Adipose tissue (tissue), 3 donors: Measurements from ENCODE around the gene CADPS2. TPM values are rescaled to one million over a fixed set of nuclear protein-coding genes. Genes with fewer than 3 reads are reported as not detected.

ENCODE experiments used
- H3K27ac ChIP-seq: one replicate; pipeline ENCODE4 v1.5.1; 2013; ENCODE audit warnings: low read depth, low read length
- WGBS, 3 donors: extraction: QIAGEN DNeasy Blood & Tissue Kit; methylation state at CpG; one replicate each; pipeline ENCODE4 v1.1.7; 2013; 5-methylcytosine and 5-hydroxymethylcytosine counted together
- polyA plus RNA-seq, 3 donors: library from polyadenylated mRNA; stranded (reverse); fragments of 200-250 nt; gene quantifications; one replicate each; pipeline ENCODE4 v1.2.3, GENCODE V29; 2013
- donor health status: healthy with polysubstance abuse.
- donor health status: Bipolar disorder and iron deficiency.
- donor health status: healthy.

CADPS2 gene
- 10 to 100 TPM in 2 of 3 donors, 1 to 10 TPM in 1; 7.3 to 14.8 (median 11.5) TPM for polyA plus RNA-seq

- H3K27ac ChIP-seq = no peak within 1 kb of the TSS
- WGBS, 3 donors = 0 to 1% (median 1%) methylated on average over 65 to 73 of the region's 73 CpGs
Observed at GRCh38 chr7:122886357-122887081, at the start of gene CADPS2. Gene CADPS2 (minus strand): TSS chr7:122886460. CDS start chr7:122886337, 123 bp downstream.

DNA sequence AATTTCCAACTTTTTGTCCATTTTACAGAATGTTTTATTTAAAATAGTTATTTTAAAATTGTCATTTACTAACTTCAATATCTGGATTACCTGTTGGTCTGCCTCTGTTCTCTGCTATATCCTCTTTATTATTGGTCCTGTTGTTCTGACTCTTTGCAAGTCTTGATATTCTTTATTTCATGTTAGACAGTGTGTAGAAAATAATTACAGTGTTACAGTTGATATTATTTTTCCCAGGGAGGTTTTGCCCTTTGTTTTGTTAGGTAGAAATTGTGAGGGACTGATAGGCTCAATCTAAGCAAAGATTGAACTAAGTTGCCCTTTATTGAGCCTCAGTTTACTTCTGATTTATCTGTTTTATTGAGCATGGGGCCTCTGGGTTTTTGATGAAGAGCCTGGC is 49.4 kb upstream of the CADPS2 start:
- H3K27ac ChIP-seq = no peak overlapping the region

DNA sequence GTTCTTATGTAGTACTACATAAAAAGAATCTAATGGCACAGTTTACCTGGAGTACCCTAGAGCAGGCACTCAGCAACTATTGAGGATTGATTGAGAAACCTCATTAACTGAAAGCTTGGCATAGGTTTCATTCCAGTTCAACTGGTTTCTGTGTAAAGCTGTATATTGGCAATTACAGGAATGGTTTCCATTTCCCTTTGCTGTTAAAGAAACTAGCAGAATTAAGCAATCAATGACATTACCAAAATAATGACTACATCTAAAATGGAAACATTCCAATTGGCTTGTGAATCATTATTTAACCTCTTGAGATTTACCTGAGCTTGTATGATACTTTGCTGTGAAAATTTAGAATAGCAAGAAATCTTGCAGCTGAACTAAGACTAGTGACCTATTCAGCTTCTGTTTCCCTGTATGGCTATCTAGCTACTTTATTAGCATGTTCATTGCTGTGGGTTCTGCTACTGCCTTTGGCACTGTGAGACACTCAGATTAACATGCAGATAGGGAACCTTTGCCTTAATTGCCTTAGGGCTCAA is 33.5 kb upstream of the CADPS2 start:
- H3K27ac ChIP-seq = no peak overlapping the region

DNA sequence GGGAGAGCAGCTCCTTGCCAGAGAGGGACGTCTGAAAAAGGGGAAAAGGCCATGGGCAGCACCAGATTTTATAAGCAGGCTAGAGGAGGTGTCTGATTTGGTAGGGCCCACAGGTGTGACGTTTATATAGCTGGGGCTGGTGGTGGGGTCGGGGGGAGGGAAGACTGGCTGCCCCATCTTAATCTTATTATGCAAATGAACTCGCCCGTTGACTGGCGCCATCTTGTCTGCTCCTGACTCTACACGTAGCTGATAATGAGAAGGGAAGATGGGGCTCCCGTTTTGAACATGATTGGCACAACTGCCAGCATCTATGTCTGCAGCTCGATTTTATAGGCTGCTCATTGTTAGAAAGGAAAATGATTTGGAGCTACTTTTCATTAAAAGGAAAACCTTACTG is 28.6 kb upstream of the CADPS2 start:
- no peak overlapping the region for H3K27ac ChIP-seq
- 85 to 87% (median 85%) methylated on average over 9 of the region's 9 CpGs for WGBS, 3 donors

DNA sequence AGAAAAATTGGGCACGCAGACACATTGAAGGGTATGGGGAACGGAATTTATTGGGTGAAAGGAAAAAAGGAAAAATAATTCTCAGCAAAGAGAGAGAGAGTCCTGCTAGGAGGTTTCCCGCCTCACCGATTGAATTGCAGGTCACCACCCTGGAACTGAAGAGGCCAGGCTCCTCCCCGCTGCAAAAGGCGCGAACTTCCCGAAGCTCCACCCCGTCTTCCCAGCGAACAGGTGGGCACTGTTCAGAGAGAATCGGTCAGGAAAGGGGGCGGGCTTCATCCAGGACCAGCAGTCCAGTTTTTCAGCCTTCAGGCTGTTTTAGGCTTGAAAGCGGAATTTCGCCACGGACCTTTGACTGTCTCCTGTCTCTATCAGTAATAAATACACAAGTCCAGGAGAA is 27.3 kb upstream of the CADPS2 start:
- no peak overlapping the region for H3K27ac ChIP-seq
- 83 to 90% (median 90%) methylated on average over 15 of the region's 15 CpGs for WGBS, 3 donors

DNA sequence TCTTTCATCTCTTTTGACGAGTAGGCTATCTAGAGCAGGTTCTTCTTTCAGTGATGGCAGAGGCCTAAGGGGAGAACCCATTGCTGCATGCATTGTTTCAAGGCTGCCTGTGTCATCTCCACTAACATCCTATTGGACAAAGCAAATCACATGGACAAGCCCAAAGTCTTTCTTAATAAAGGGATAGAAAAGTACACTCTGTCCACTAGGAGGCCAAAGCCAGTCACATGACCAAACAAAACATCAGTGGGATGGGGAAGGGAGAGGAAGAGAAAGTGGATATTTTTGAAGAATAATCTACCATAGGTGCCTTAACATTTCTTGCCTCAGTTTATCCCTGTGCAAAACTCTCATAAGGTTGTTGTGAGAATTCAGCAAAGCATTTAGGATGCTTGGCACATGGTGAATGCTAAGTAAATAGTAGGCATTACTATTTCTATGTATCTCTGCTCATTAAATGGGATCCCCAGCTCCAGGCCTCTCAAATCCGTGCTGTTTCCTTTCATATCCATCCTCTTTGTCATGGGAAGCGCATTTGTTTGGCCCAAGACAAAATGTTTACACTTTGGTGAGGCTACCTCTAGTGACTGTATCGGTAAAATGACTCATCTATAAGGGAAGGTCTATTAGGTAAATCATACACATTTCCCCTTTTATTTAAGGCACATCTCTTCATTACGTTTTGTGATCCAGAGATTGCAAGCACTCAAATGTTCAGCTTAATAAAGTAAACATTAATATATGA is 16.7 kb upstream of the CADPS2 start:
- WGBS, 3 donors = 76 to 83% (median 78%) methylated on average over 5 of the region's 5 CpGs

DNA sequence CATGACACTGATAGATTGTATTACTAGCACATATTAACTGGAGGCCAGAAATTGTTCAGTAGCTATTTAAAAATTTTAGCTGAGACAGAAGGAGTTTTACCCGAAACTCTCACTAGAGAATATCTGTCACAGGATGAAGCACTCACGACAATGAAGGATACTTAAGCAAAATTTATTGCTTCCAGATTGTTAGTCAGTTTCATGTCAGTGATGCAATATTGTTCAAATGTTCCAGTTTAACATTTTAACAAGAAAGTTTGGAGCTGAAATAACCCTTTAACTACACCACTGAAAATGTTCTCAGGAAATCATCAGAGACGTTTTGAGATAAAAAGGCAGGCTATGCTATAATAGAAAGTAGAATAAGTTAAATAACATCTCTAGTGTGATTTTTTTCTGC is 15.0 kb upstream of the CADPS2 start:
- WGBS, 3 donors = 35 to 64% (median 42%) methylated on average over 3 of the region's 3 CpGs
- H3K27ac ChIP-seq = no peak overlapping the region

More for the DNA sequence above, 16.7 kb upstream of the CADPS2 start:
- H3K27ac ChIP-seq = no peak overlapping the region

DNA sequence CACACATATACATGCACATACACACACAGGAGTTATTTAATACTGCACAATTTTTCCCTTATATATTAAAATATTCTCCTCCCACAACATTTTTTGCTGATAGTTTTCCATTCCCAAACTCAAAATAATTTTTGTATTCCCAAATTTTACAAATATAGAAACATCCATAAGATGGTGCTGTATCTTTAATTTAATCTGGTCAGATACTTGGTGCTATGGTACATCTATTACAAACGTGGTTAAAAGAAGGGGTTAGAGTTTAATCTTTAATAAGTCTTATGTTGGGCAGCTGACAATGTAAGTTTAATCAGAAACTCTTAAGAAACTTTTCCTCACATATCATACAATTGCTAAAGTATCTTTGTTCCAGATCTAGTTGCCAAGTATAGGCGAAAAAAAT is 10.2 kb upstream of the CADPS2 start:
- H3K27ac ChIP-seq = no peak overlapping the region
- 49 to 56% (median 53%) methylated on average over 2 of the region's 2 CpGs for WGBS, 3 donors

DNA sequence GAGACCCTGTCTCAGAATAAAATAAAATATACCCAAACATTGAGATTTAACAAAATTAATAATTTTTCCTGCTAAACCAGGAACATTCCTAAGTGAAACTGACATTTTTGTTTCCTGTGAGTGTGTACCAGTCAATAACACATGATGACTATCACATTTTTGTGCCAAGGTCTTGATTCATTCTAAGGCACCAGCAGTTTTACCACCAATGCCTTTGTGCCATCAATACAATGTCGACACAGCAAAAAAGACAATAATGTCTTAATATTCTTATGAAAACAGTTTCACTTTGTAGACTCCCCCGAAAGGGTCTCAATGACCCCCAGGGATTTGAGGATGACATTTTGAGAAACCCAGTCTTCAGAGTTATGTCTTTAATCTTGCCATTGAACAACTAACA is 7.2 kb upstream of the CADPS2 start:
- 53 to 88% (median 82%) methylated on average over 2 of the region's 2 CpGs for WGBS, 3 donors

GRCh38 chr7:122889116-122889515 is 2.9 kb upstream of the CADPS2 start:
- H3K27ac ChIP-seq = no peak overlapping the region
- WGBS, 3 donors = 90 to 100% (median 97%) methylated on average over 1 of the region's 1 CpG

More for the DNA sequence above, 7.2 kb upstream of the CADPS2 start:
- H3K27ac ChIP-seq = no peak overlapping the region

DNA sequence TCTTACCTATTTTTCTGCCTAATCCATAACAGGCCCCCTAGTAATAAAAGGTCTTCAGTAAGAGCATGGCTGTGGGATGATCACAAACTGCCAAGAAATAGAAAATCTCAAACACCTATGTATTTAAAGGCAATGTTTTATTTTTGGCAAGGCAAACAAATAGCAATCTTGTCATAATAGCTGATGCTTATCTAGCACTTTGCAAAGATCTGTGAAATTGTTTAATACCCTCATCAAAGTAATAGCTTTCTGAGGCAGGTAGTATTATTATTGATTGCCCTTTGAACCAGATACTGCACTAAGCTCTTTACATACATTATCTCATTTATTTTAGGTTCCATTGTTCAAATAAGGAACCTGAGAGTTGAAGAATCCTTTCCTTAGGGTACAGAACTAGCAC is 1.6 kb upstream of the CADPS2 start:
- H3K27ac ChIP-seq = no peak overlapping the region

GRCh38 chr7:122887198-122887597 is 938 bp upstream of the CADPS2 start:
- 1% methylated on average over 12 of the region's 12 CpGs for WGBS, 3 donors
- H3K27ac ChIP-seq = no peak overlapping the region

- 0 to 2% (median 1%) methylated on average over 63 to 70 of the region's 70 CpGs for WGBS, 3 donors
- no peak overlapping the region for H3K27ac ChIP-seq
Observed at GRCh38 chr7:122885583-122886356, 490 bp downstream of the CADPS2 start.

- WGBS, 3 donors = 47 to 80% (median 74%) methylated on average over 4 of the region's 4 CpGs
- H3K27ac ChIP-seq = no peak overlapping the region
Observed at GRCh38 chr7:122884186-122884585, 2.1 kb downstream of the CADPS2 start.

DNA sequence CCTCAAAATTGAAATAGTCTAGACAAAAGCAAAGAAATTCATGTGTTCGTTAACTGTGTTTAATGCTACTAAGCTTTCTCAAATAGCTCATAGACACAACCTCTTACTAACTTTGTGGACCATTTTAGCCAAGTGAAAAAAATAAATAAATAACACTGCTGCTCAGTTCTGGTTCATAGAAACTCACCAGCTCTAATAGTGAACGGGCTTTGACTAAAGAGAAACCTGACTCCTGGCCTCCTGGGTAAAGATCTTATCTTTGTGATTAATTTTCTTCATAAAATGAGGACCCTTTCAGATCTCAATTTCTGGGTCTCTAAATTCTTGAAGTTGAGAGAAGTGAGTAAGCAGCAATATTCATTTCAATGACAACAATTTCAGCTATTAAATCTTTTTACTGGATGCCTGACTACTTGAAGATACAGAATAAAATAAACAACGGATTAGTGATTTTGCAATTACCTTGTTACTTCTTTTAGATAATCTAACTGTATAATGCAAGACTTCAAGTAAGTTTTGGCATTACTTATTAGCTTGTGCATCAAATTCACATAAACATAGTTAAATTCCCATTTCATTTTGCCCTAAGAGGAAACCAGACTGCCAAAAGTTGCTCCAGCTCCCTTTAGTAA is 3.1 kb downstream of the CADPS2 start:
- no peak overlapping the region for H3K27ac ChIP-seq
- WGBS, 3 donors = 69 to 75% (median 71%) methylated on average over 3 of the region's 3 CpGs

- WGBS, 3 donors = 30 to 57% (median 46%) methylated on average over 1 of the region's 1 CpG
- no peak overlapping the region for H3K27ac ChIP-seq
Observed at GRCh38 chr7:122881324-122881723, 4.9 kb downstream of the CADPS2 start.

DNA sequence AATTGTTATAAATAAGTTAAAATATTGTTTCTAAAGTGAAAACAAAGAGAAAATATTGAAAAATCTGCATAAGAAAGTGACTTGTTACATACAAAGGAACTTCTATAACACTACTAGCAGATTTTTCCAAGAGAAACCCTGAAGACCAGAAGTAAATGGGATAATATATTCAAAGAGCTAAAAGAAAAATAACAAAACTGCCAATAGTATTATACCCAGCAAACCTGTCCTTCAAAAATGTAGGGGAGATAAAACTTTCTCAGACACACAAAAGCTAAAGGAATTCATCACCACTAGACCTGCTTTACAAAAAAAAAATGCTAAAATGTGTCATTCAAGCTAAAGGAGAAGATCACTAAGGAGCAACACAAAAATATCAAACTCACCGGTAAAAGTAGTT is 17.0 kb downstream of the CADPS2 start:
- 50 to 94% (median 51%) methylated on average over 1 of the region's 1 CpG for WGBS, 3 donors

GRCh38 chr7:122867471-122867980 is 18.7 kb downstream of the CADPS2 start:
- H3K27ac ChIP-seq = no peak overlapping the region

More for the DNA sequence above, 17.0 kb downstream of the CADPS2 start:
- no peak overlapping the region for H3K27ac ChIP-seq
